ENCODE measurements around the gene TNKS2. TPM values are rescaled to one million over a fixed set of nuclear protein-coding genes. Genes with fewer than 3 reads are reported as not detected.
A peak's percentile ranks its signal among the peaks of the same experiment; 100 is the strongest.

TNKS2 gene
- total RNA-seq, 4 donors from 2014 or later: 26.2 to 40.3 (median 29.5) TPM

- intact Hi-C loops (cut with DNase I; ENCODE audit: low total_unique reads) (no loop called here), in situ Hi-C loops (cut with MboI; ENCODE audit: low sequenced_read_pairs in 4 of 4) (no loop called here)
- no peaks in the 10 kb centered on the region for H3K27me3 ChIP-seq
- ATAC-seq (no peak), DNase-seq (no peak)
- TF ChIP-seq CTCF (IDR thresholded peaks at IDR 0.05 in 4 of 5, conservative IDR thresholded peaks at IDR 0.05 in 1 of 5): no peak
- no peaks in the 10 kb centered on the region for H3K36me3 ChIP-seq
- H3K4me1 ChIP-seq: no peaks in the 10 kb centered on the region
- H3K9me3 ChIP-seq: no peaks in the 10 kb centered on the region
- no peak overlapping the region for H3K27ac ChIP-seq
- no peak overlapping the region for H3K4me3 ChIP-seq
Measured at GRCh38 chr10:91875779-91876178, 77.6 kb downstream of the TNKS2 start.

GRCh38 chr10:91879515-91880170 lies 81.4 kb downstream of the TNKS2 start:
- H3K4me1 ChIP-seq: peaks cover 5 to 9% of the 10 kb centered on the region in 2 donors
- TF ChIP-seq POLR2A (IDR thresholded peaks at IDR 0.05): no peak
- ATAC-seq (no peak), DNase-seq (no peak)
- H3K4me3 ChIP-seq: no peak overlapping the region
- intact Hi-C loops (cut with DNase I; ENCODE audit: low total_unique reads) (no loop called here), in situ Hi-C loops (cut with MboI; ENCODE audit: low sequenced_read_pairs in 4 of 4) (no loop called here)
- H3K27me3 ChIP-seq: no peaks in the 10 kb centered on the region
- no peaks in the 10 kb centered on the region for H3K9me3 ChIP-seq
- H3K27ac ChIP-seq: no peak overlapping the region
- no peaks in the 10 kb centered on the region for H3K36me3 ChIP-seq

DNA sequence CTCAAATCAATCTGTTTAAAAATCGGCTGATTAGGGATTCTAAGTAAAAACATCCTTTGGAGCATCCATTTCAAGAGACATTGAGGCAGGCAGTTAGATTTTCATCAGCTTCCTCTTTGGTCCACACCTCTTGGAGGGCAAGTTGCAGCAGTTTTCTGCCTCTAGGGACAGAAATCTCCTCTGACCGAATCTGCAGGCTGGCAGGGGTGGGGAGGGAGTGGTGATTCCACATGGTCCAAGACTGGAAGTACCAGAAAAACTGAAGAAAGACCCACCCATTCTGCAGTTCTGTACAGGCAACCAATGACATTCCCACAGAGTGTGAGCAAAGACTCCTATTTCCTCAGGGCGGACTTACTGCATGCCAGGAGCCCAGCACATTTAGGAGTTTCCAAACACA lies 82.1 kb downstream of the TNKS2 start:
- no peak for ATAC-seq
- Histone ChIP-seq H3K4me3 (no peak overlapping the region), H3K27me3 (no peaks in the 10 kb centered on the region), H3K27ac (no peak overlapping the region), H3K9me3 (no peaks in the 10 kb centered on the region), H3K36me3 (no peaks in the 10 kb centered on the region), H3K4me1 (peaks cover 5 to 10% of the 10 kb centered on the region in 2 donors)
- no peak for DNase-seq
- no peak for TF ChIP-seq POLR2A (IDR thresholded peaks at IDR 0.05)
- TF ChIP-seq CTCF (IDR thresholded peaks at IDR 0.05 in 4 of 5, conservative IDR thresholded peaks at IDR 0.05 in 1 of 5): no peak
- intact Hi-C loops (cut with DNase I; ENCODE audit: low total_unique reads) (no loop called here), in situ Hi-C loops (cut with MboI; ENCODE audit: low sequenced_read_pairs in 4 of 4) (no loop called here)

GRCh38 chr10:91883549-91884444 lies 85.6 kb downstream of the TNKS2 start:
- Histone ChIP-seq H3K4me3 (peak overlapping the region; percentile 14 to 33 (median 22)), H3K4me1 (peaks cover 5 to 23% of the 10 kb centered on the region in 2 donors), H3K36me3 (no peaks in the 10 kb centered on the region), H3K27ac (peak overlapping the region in 3 of 4 donors; percentile 4 to 56 (median 31)), H3K27me3 (peaks cover 0 to 3% (median 0%) of the 10 kb centered on the region in 3 donors), H3K9me3 (no peaks in the 10 kb centered on the region)
- in situ Hi-C loops (cut with MboI; ENCODE audit: low sequenced_read_pairs in 4 of 4) (no loop called here), intact Hi-C loops (cut with DNase I; ENCODE audit: low total_unique reads) (no loop called here)
- peak in 1 of 2 donors; percentile 28 for DNase-seq
- ATAC-seq: peak; percentile 70 to 76
- no peak for TF ChIP-seq POLR2A (IDR thresholded peaks at IDR 0.05)
- TF ChIP-seq CTCF (IDR thresholded peaks at IDR 0.05 in 4 of 5, conservative IDR thresholded peaks at IDR 0.05 in 1 of 5): no peak

- in situ Hi-C loops (cut with MboI; ENCODE audit: low sequenced_read_pairs in 4 of 4) (no loop called here), intact Hi-C loops (cut with DNase I; ENCODE audit: low total_unique reads) (no loop called here)
- no peaks in the 10 kb centered on the region for H3K9me3 ChIP-seq
- no peak for TF ChIP-seq CTCF (IDR thresholded peaks at IDR 0.05 in 4 of 5, conservative IDR thresholded peaks at IDR 0.05 in 1 of 5)
- no peak for TF ChIP-seq POLR2A (IDR thresholded peaks at IDR 0.05)
- ATAC-seq (no peak), DNase-seq (no peak)
- H3K27me3 ChIP-seq: peaks cover 0 to 3% (median 0%) of the 10 kb centered on the region in 3 donors
- H3K36me3 ChIP-seq: no peaks in the 10 kb centered on the region
- H3K27ac ChIP-seq: peak overlapping the region in 1 of 4 donors; percentile 56
- peak overlapping the region in 1 of 4 donors; percentile 23 for H3K4me3 ChIP-seq
- H3K4me1 ChIP-seq: peaks cover 5 to 23% of the 10 kb centered on the region in 2 donors
Measured at GRCh38 chr10:91884536-91884935, 86.3 kb downstream of the TNKS2 start.

Data from gastrocnemius medialis (tissue), 4 donors.